NCI-H1436 (cell line): Measurements from ENCODE around the gene MZF1.

Experiments used
- DNase-seq: peaks from one replicate; lab custom pipeline; 2025; lab: John Stamatoyannopoulos, UW

The MZF1 gene

GRCh38 chr19:58569943-58570670, 3.0 kb downstream of the MZF1 start:
- no peak for DNase-seq

GRCh38 chr19:58569191-58569942, 3.8 kb downstream of the MZF1 start:
- DNase-seq: no peak

GRCh38 chr19:58568453-58569130, 4.5 kb downstream of the MZF1 start:
- DNase-seq: no peak

GRCh38 chr19:58566989-58567388, 6.1 kb downstream of the MZF1 start:
- no peak for DNase-seq

GRCh38 chr19:58563823-58564222, 9.3 kb downstream of the MZF1 start:
- no peak for DNase-seq

GRCh38 chr19:58563034-58563573, 10.0 kb downstream of the MZF1 start:
- no peak for DNase-seq

- no peak for DNase-seq
Measured at GRCh38 chr19:58562122-58563033, 10.8 kb downstream of the MZF1 start.

- no peak for DNase-seq
Measured at GRCh38 chr19:58561373-58562121, 11.6 kb downstream of the MZF1 start.

- DNase-seq: no peak
Measured at GRCh38 chr19:58560921-58561320, 12.2 kb downstream of the MZF1 start.

- no peak for DNase-seq
Measured at GRCh38 chr19:58560007-58560887, 12.9 kb downstream of the MZF1 start.

GRCh38 chr19:58559275-58560006, 13.7 kb downstream of the MZF1 start:
- DNase-seq: no peak

GRCh38 chr19:58558623-58559274, 14.4 kb downstream of the MZF1 start:
- no peak for DNase-seq

- no peak for DNase-seq
Measured at GRCh38 chr19:58558066-58558622, 15.0 kb downstream of the MZF1 start, which contains the start of gene UBE2M. UBE2M (minus strand) TSS chr19:58558611; CDS start chr19:58558381, 230 bp downstream.

GRCh38 chr19:58557221-58558065, 15.7 kb downstream of the MZF1 start:
- DNase-seq: no peak

GRCh38 chr19:58556622-58557220, 16.4 kb downstream of the MZF1 start:
- DNase-seq: no peak

GRCh38 chr19:58555920-58556621, 17.1 kb downstream of the MZF1 start:
- DNase-seq: no peak
